HCT116 (cell line): ENCODE results near the gene COL9A3. TPM values are rescaled to one million over a fixed set of nuclear protein-coding genes. Genes with fewer than 3 reads are reported as not detected.

Experiments used
- ATAC-seq: fragments of 200-7000 bp; cut with Tn5 transposase; 2 replicates; pipeline ENCODE4 v1.9.1; 2020; ENCODE audit warnings: mild to moderate bottlenecking, moderate library complexity
- BruUV-seq: library from RNA; stranded (reverse); fragments of 400-500 nt; replicated peaks from 2 replicates; lab custom pipeline; 2021; lab: Mats Ljungman, UMichigan
- CTCF ChIA-PET: fragments of 300-600 bp; sonication (Branson Sonifier 250); formaldehyde crosslinking; loops from one replicate; lab custom pipeline; 2021; ENCODE audit warnings: antibody characterized with exemption; lab: Charles Lee
- POLR2A ChIA-PET: fragments of 300-600, 350-600 bp; sonication (Branson Sonifier 250); formaldehyde crosslinking; loops from one replicate; lab custom pipeline; 2021; ENCODE audit warnings: antibody characterized with exemption; lab: Charles Lee
- RAD21 ChIA-PET, 2 experiments: fragments of 300-600 bp; sonication (Branson Sonifier 250); formaldehyde crosslinking; loops; one replicate each; lab custom pipeline; 2023; ENCODE audit warnings: low total read pairs in 2 of 2; ENCODE audit not compliant: uncharacterized antibody in 2 of 2, unreplicated experiment in 2 of 2, low non-redundant PET in 1 of 2; lab: Charles Lee
- DNase-seq: peaks from one replicate; pipeline ENCODE4 v3.0.0-alpha.2; 2010; ENCODE audit warnings: low read depth, low spot score
- H2AFZ ChIP-seq: fragments of 200-600 bp; shearing (Covaris generic), sonication (generic); 2 replicates; pipeline ENCODE4 v1.6.1; 2017; ENCODE audit warnings: low read depth, mixed run types, mixed read lengths, antibody characterized with exemption, low read length; ENCODE audit not compliant: poor library complexity, severe bottlenecking
- H3K27ac ChIP-seq: 2 replicates; pipeline ENCODE4 v1.5.1; 2012; ENCODE audit warnings: low read depth, low read length
- H3K27me3 ChIP-seq: fragments of 200-600 bp; sonication (generic); 2 replicates; pipeline ENCODE4 v1.6.1; 2016; ENCODE audit warnings: mixed run types, low read length, mixed read lengths; ENCODE audit not compliant: insufficient read depth
- H3K36me3 ChIP-seq, 2 experiments: fragments of 200-500 bp in 1 of 2; fragments of 200-600 bp in 1 of 2; sonication (Bioruptor generic) in 1 of 2; sonication (generic) in 1 of 2; 2 replicates each; pipeline versions ENCODE4 v1.5.1 to v1.6.1; 2014 to 2016; ENCODE audit warnings: low read length in 2 of 2, inconsistent platforms in 1 of 2, mixed read lengths in 1 of 2, mixed run types in 1 of 2; ENCODE audit not compliant: insufficient read depth in 2 of 2, control insufficient read depth in 1 of 2
- H3K4me1 ChIP-seq, 2 experiments: fragments of 200-600 bp in 1 of 2; sonication (generic) in 1 of 2; 2 replicates each; pipeline versions ENCODE4 v1.5.1 to v1.6.1; 2012 to 2017; ENCODE audit warnings: low read length in 2 of 2, inconsistent platforms in 1 of 2, mild to moderate bottlenecking in 1 of 2, mixed read lengths in 1 of 2, mixed run types in 1 of 2, moderate library complexity in 1 of 2; ENCODE audit not compliant: insufficient read depth in 2 of 2, control insufficient read depth in 1 of 2
- H3K4me2 ChIP-seq: fragments of 200-600 bp; sonication (generic); 2 replicates; pipeline ENCODE4 v1.6.1; 2017; ENCODE audit warnings: mixed run types, low read length, mixed read lengths
- H3K4me3 ChIP-seq, 2 experiments: fragments of 200-600 bp in 1 of 2; sonication (generic) in 1 of 2; replicated peaks in 1 of 2; 2 replicates each; pipeline ENCODE4 v1.5.1; 2011 to 2016; ENCODE audit warnings: low read length in 2 of 2, control low read depth in 1 of 2, low read depth in 1 of 2, mild to moderate bottlenecking in 1 of 2, mixed read lengths in 1 of 2, mixed run types in 1 of 2
- H3K79me2 ChIP-seq: fragments of 200-600 bp; sonication (generic); 2 replicates; pipeline ENCODE4 v1.6.1; 2017; ENCODE audit warnings: mild to moderate bottlenecking, mixed run types, low read length, moderate library complexity, mixed read lengths; ENCODE audit not compliant: insufficient read depth
- H3K9ac ChIP-seq: fragments of 200-600 bp; sonication (generic); 2 replicates; pipeline ENCODE4 v1.6.1; 2016; ENCODE audit warnings: low read length, mixed read lengths
- H3K9me2 ChIP-seq: fragments of 200-600 bp; sonication (generic), shearing (Covaris generic); 2 replicates; pipeline ENCODE4 v1.6.1; 2017; ENCODE audit warnings: mixed run types, mild to moderate bottlenecking, moderate library complexity; ENCODE audit not compliant: insufficient read depth
- H3K9me3 ChIP-seq, 2 experiments: fragments of 200-500 bp in 1 of 2; fragments of 200-600 bp in 1 of 2; sonication (Bioruptor generic) in 1 of 2; sonication (generic) in 1 of 2; 2 replicates each; pipeline ENCODE4 v1.6.1; 2014 to 2017; ENCODE audit warnings: low read length in 2 of 2, mixed read lengths in 2 of 2, inconsistent platforms in 1 of 2, low read depth in 1 of 2, mild to moderate bottlenecking in 1 of 2, mixed run types in 1 of 2, moderate library complexity in 1 of 2; ENCODE audit not compliant: control insufficient read depth in 1 of 2, insufficient read depth in 1 of 2
- H4K20me1 ChIP-seq: fragments of 200-600 bp; sonication (generic), shearing (Covaris generic); 2 replicates; pipeline ENCODE4 v1.6.1; 2017; ENCODE audit warnings: mixed run types, mild to moderate bottlenecking, moderate library complexity; ENCODE audit not compliant: insufficient read depth
- CTCF ChIP-seq, 3 experiments: fragments of 200-600 bp in 1 of 3; sonication (generic) in 1 of 3; IDR thresholded peaks in 2 of 3; conservative IDR thresholded peaks in 1 of 3; 2 replicates each; pipeline ENCODE4 v1.5.1; 2012 to 2017; ENCODE audit warnings: low read depth in 2 of 3, low read length in 2 of 3, antibody characterized with exemption in 1 of 3, borderline replicate concordance in 1 of 3, control low read depth in 1 of 3, mild to moderate bottlenecking in 1 of 3, mixed read lengths in 1 of 3, mixed run types in 1 of 3, moderate library complexity in 1 of 3; ENCODE audit not compliant: insufficient read depth in 1 of 3
- EGR1 ChIP-seq: IDR thresholded peaks from 2 replicates; pipeline ENCODE4 v1.6.1; 2012; ENCODE audit warnings: low read depth
- ELF1 ChIP-seq: IDR thresholded peaks from 2 replicates; pipeline ENCODE4 v1.6.1; 2012; ENCODE audit warnings: low read depth, borderline replicate concordance
- EZH2 ChIP-seq: fragments of 200-600 bp; sonication (generic); IDR thresholded peaks from 2 replicates; pipeline ENCODE4 v1.6.1; 2017; ENCODE audit warnings: antibody characterized with exemption, mixed run types
- ZFX ChIP-seq: fragments of 450-650 bp; IDR thresholded peaks from 2 replicates; pipeline ENCODE4 v1.6.1; 2017
- ZNF274 ChIP-seq: fragments of 200-500 bp; sonication (Bioruptor generic); IDR thresholded peaks from 2 replicates; pipeline ENCODE4 v1.6.1; 2014; ENCODE audit warnings: mild to moderate bottlenecking, low read depth, low read length, inconsistent platforms
- intact Hi-C: fragments of 100-400 bp; cut with micrococcal nuclease; formaldehyde crosslinking; loops from 2 replicates; pipeline ENCODE4 v1.10.0; 2022
- total RNA-seq: library from RNA; stranded (reverse); gene quantifications from one replicate; pipeline ENCODE4 v1.2.1, GENCODE V29; 2021; ENCODE audit not compliant: unreplicated experiment

Gene COL9A3
- total RNA-seq, 1 experiment from 2014 or later = 29.7 TPM

GRCh38 chr20:62769346-62770071 lies 47.3 kb upstream of the COL9A3 start:
- CTCF ChIA-PET = no interaction called here

More at GRCh38 chr20:62769346-62770071, 47.3 kb upstream of the COL9A3 start:
- H3K4me2 ChIP-seq = no peak overlapping the region
- no peak overlapping the region for H3K9ac ChIP-seq
- no peaks in the 10 kb centered on the region for H4K20me1 ChIP-seq
- no peak overlapping the region for H3K27ac ChIP-seq
- intact Hi-C loops = no loop called here
- ATAC-seq (no peak), DNase-seq (no peak)
- no peak overlapping the region for H3K4me3 ChIP-seq
- no peaks in the 10 kb centered on the region for H3K9me3 ChIP-seq
- H3K4me1 ChIP-seq = peaks cover 10 to 34% of the 10 kb centered on the region in 2 experiments; a peak in 3 of 4 replicates
- ChIA-PET RAD21 (no interaction called here), POLR2A (no interaction called here)
- BruUV-seq = no TSS peak
- no peaks in the 10 kb centered on the region for H3K79me2 ChIP-seq
- TF ChIP-seq ZNF274 = no peak
- no peak for TF ChIP-seq ZFX
- TF ChIP-seq CTCF (IDR thresholded peaks at IDR 0.05 in 2 of 3, conservative IDR thresholded peaks at IDR 0.05 in 1 of 3; ENCODE audit: borderline replicate concordance in 1 of 3, insufficient read depth in 1 of 3, low read depth in 2 of 3, low read length in 2 of 3) = no peak
- no peak for TF ChIP-seq ELF1
- no peak for TF ChIP-seq EZH2
- no peak for TF ChIP-seq EGR1
- H3K36me3 ChIP-seq = no peaks in the 10 kb centered on the region
- no peaks in the 10 kb centered on the region for H3K9me2 ChIP-seq
- no peak overlapping the region for H2AFZ ChIP-seq
- H3K27me3 ChIP-seq = no peaks in the 10 kb centered on the region
